HL-60 (cell line): ENCODE results near the gene FRMD3.

Source experiments
- CTCF ChIP-seq: IDR thresholded peaks from one replicate; pipeline ENCODE4 v1.5.1; 2011; ENCODE audit warnings: low read length, control low read depth, inconsistent platforms; ENCODE audit not compliant: insufficient read depth
- GABPA ChIP-seq: IDR thresholded peaks from 2 replicates; pipeline ENCODE4 v1.6.1; 2012; ENCODE audit warnings: low read depth
- POLR2AphosphoS5 ChIP-seq: IDR thresholded peaks from 2 replicates; pipeline ENCODE4 v1.6.1; 2012; ENCODE audit warnings: low read depth
- REST ChIP-seq: IDR thresholded peaks from 2 replicates; pipeline ENCODE4 v1.6.1; 2012; ENCODE audit warnings: low read depth; ENCODE audit not compliant: insufficient replicate concordance

GRCh38 chr9:83508067-83508466 is 30.1 kb downstream of the FRMD3 start:
- TF ChIP-seq CTCF: no peak
- no peak for TF ChIP-seq REST
- TF ChIP-seq GABPA: 0 out of 2 replicates have a peak, but pooled peaks have one; percentile 12
- no peak for TF ChIP-seq POLR2AphosphoS5
